ENCODE data around the gene SEZ6L2. TPM values are rescaled to one million over a fixed set of nuclear protein-coding genes. Genes with fewer than 3 reads are reported as not detected.

SEZ6L2 gene
- total and polyA plus RNA-seq, 8 donors: 12.6 to 38.8 (median 18.3) TPM

DNA sequence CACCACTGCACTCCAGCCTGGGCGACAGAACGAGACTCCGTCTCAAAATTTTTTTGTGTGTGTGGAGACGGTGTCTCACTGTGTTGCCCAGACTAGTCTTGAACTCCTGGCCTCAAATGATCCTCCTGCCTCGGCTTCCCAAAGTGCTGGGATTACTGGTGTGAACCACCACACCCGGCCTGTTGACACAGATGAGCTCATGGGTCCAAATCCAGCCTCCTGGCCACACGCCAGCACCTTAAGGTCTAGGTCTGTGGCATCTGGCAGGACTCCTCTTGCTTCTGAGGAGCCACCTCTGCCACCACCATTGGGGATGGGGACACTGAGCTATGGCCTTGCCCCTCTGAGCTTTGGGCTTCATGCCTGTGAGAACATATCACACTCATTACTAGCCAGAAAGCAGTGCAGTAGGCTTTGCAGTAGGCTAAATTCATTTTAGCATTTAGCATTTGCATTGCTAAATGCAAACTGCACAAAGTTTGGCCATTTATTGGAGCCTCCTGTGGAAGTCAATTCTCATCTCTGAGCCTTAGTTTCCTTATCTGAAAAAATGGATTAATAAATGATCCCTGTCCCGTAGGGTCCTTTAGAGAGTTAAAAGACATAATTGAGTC is 30.8 kb downstream of the SEZ6L2 start:
- no peak for FAIRE-seq
- WGBS, 2 donors: 65 to 67% methylated on average over 8 of the region's 8 CpGs
- intact Hi-C loops (cut with DNase I): loop anchor here in 1 of 3 donors (10.0 kb wide), 1 partner anchor 136 kb away; no protein-coding TSS in a partner anchor

DNA sequence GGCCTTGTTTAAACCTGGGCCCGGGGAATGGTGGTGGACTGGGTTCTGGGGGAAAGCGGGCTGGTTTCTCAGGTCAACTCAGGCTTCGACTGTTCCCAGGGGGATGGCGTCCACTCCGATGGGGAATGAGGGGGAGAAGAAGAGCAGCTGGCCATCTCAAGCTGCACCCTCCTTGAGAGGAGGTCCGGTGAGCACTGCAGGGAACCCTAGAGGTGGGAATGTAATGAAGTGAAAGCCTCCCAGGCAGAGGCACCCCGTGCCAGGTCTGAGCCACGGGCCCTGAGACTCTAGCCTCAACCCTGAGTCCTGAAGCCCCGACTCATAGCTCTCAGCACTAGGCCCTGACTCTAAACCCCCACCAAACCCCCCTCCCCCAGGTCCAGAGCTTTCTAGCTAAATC is 35.1 kb downstream of the SEZ6L2 start:
- ATAC-seq (no peak), FAIRE-seq (no peak), DNase-seq (no peak)
- intact Hi-C loops (cut with DNase I): loop anchor here in 1 of 3 donors (10.0 kb wide), 1 partner anchor 141 kb away; no protein-coding TSS in a partner anchor
- Histone ChIP-seq H3K9me3 (no peaks in the 10 kb centered on the region), H3K27me3 (no peaks in the 10 kb centered on the region), H3K4me1 (peaks cover 0 to 16% (median 11%) of the 10 kb centered on the region in 3 donors), H3K36me3 (peaks cover 0 to 9% (median 0%) of the 10 kb centered on the region in 3 donors), H3K27ac (no peak overlapping the region), H3K4me3 (no peak overlapping the region)
- whole genome bisulfite sequencing, 2 donors: 71% methylated on average over 9 of the region's 9 CpGs
- TF ChIP-seq, protein P1, sequence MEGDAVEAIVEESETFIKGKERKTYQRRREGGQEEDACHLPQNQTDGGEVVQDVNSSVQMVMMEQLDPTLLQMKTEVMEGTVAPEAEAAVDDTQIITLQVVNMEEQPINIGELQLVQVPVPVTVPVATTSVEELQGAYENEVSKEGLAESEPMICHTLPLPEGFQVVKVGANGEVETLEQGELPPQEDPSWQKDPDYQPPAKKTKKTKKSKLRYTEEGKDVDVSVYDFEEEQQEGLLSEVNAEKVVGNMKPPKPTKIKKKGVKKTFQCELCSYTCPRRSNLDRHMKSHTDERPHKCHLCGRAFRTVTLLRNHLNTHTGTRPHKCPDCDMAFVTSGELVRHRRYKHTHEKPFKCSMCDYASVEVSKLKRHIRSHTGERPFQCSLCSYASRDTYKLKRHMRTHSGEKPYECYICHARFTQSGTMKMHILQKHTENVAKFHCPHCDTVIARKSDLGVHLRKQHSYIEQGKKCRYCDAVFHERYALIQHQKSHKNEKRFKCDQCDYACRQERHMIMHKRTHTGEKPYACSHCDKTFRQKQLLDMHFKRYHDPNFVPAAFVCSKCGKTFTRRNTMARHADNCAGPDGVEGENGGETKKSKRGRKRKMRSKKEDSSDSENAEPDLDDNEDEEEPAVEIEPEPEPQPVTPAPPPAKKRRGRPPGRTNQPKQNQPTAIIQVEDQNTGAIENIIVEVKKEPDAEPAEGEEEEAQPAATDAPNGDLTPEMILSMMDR (IDR thresholded peaks at IDR 0.05): no peak

More for the DNA sequence above, 30.8 kb downstream of the SEZ6L2 start:
- DNase-seq: no peak
- no peak for ATAC-seq
- H3K36me3 ChIP-seq: no peaks in the 10 kb centered on the region
- TF ChIP-seq, protein P1 (IDR thresholded peaks at IDR 0.05): no peak
- no peak overlapping the region for H3K27ac ChIP-seq
- no peaks in the 10 kb centered on the region for H3K27me3 ChIP-seq
- peaks cover 0 to 3% (median 0%) of the 10 kb centered on the region in 3 donors for H3K4me1 ChIP-seq
- no peak overlapping the region for H3K4me3 ChIP-seq
- H3K9me3 ChIP-seq: no peaks in the 10 kb centered on the region

DNA sequence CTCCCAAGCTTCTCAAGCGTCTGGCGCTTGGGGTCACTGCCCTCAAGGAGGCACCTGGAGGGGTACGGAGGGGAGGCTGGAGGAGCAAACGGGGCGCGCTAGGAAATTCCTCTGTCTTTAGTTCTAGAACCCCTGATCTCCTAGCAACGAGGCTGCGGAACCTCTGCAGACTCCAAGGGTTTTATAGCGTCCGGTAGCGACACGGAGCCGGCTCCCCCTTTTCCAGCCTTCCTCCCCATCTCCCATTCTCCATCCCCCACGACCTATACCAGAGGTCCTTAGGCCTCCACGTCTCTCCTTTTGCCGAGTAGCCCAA is 35.7 kb downstream of the SEZ6L2 start:
- H3K36me3 ChIP-seq: peaks cover 0 to 9% (median 0%) of the 10 kb centered on the region in 3 donors
- no peak for FAIRE-seq
- peaks cover 0 to 16% (median 11%) of the 10 kb centered on the region in 3 donors for H3K4me1 ChIP-seq
- H3K27ac ChIP-seq: peak overlapping the region; percentile 85 to 96 (median 90)
- 32% methylated on average over 15 to 16 of the region's 16 CpGs for WGBS, 2 donors
- ATAC-seq: no peak
- H3K9me3 ChIP-seq: no peaks in the 10 kb centered on the region
- DNase-seq: no peak
- intact Hi-C loops (cut with DNase I): loop anchor here in 1 of 3 donors (10.0 kb wide), 1 partner anchor 141 kb away; no protein-coding TSS in a partner anchor
- H3K27me3 ChIP-seq: no peaks in the 10 kb centered on the region
- H3K4me3 ChIP-seq: peak overlapping the region in 1 of 4 donors; percentile 100
- TF ChIP-seq, protein P1 (IDR thresholded peaks at IDR 0.05): no peak

DNA sequence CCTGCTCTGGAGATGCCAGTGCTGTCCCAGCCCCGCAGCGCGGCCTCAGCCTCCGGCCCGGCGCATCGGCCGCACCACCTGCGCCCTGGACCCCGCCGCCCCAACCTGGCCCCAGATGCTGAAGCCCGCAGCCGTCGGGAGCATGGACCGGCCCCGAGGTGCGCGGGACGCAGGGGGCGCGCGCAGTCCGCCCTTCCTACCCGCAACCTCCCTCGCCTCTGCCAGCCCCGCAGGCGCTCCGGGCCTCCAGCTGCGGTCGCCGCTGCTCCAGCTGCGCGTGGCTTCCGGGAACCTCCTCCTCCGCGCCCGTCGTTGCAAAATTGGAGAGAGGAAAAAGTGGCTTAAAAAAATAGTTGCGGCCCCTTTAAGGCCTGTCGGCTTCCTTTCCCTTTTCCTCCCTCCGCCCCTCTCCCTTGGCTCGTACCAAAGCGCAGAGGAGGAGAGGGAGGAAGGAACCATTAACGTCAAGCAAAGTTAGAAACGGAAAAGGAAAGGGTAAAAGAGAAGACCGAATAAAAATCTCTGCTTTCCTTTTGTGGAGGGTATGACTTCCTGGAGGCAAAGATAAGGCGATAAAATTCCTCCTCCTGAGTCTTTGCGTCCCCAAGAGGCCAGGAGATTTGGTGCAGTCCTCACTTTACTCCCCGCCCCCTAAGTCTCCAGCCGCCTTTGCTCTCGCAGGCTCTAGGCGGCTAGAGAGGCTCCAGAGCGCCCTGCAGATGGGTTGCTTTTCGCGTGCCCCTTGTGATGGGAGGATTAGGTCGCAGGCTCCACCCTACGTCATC is 36.3 kb downstream of the SEZ6L2 start, which contains the start of gene CDIPT:
TSS of gene CDIPT (minus strand) at position 343 of the 785 bp plus-strand sequence. CDS start 369 bp downstream, outside the sequence.
- FAIRE-seq: peak; percentile 5
- intact Hi-C loops (cut with DNase I): loop anchor here in 1 of 3 donors (10.0 kb wide), 1 partner anchor 142 kb away; no protein-coding TSS in a partner anchor
- TF ChIP-seq, protein P1 (IDR thresholded peaks at IDR 0.05): peak; percentile 17 to 32 (median 24)
- ATAC-seq: peak; percentile 96 to 99 (median 96)
- DNase-seq: peak; percentile 82 to 96 (median 94)
- Histone ChIP-seq H3K27ac (peak within 1 kb of the TSS; percentile 85 to 96 (median 90)), H3K27me3 (no peaks in the 10 kb centered on the region), H3K9me3 (no peaks in the 10 kb centered on the region), H3K36me3 (peaks cover 0 to 9% (median 0%) of the 10 kb centered on the region in 3 donors), H3K4me3 (peak within 1 kb of the TSS; percentile 76 to 100 (median 89)), H3K4me1 (peaks cover 0 to 16% (median 11%) of the 10 kb centered on the region in 3 donors)
- 0% methylated on average over 50 to 57 of the region's 57 CpGs for WGBS, 2 donors
